Measurements from ENCODE around the gene INPP5E. TPM values are rescaled to one million over a fixed set of nuclear protein-coding genes. Genes with fewer than 3 reads are reported as not detected.

The INPP5E gene
- total and polyA plus RNA-seq, 2 experiments from 2014 or later: 5.3 to 7.1 TPM

GRCh38 chr9:136482046-136482792, 42.6 kb upstream of the INPP5E start:
- no peak overlapping the region for H2AFZ ChIP-seq
- peaks cover 50% of the 10 kb centered on the region for H4K20me1 ChIP-seq (ENCODE audit: insufficient read depth, poor library complexity, severe bottlenecking)
- H3K27me3 ChIP-seq: no peaks in the 10 kb centered on the region
- H3K9me3 ChIP-seq (ENCODE audit: low read depth): no peaks in the 10 kb centered on the region
- peak; percentile 61 for DNase-seq (ENCODE audit: low spot score)
- TF ChIP-seq, protein P1, sequence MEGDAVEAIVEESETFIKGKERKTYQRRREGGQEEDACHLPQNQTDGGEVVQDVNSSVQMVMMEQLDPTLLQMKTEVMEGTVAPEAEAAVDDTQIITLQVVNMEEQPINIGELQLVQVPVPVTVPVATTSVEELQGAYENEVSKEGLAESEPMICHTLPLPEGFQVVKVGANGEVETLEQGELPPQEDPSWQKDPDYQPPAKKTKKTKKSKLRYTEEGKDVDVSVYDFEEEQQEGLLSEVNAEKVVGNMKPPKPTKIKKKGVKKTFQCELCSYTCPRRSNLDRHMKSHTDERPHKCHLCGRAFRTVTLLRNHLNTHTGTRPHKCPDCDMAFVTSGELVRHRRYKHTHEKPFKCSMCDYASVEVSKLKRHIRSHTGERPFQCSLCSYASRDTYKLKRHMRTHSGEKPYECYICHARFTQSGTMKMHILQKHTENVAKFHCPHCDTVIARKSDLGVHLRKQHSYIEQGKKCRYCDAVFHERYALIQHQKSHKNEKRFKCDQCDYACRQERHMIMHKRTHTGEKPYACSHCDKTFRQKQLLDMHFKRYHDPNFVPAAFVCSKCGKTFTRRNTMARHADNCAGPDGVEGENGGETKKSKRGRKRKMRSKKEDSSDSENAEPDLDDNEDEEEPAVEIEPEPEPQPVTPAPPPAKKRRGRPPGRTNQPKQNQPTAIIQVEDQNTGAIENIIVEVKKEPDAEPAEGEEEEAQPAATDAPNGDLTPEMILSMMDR (IDR thresholded peaks at IDR 0.05; ENCODE audit: poor library complexity): no peak
- TF ChIP-seq EZH2 (IDR thresholded peaks at IDR 0.05; ENCODE audit: borderline replicate concordance) (no peak), EZH2phosphoT487 (IDR thresholded peaks at IDR 0.05; ENCODE audit: low read depth, severe bottlenecking, unreplicated experiment) (no peak)
- H3K79me2 ChIP-seq: peaks cover 55% of the 10 kb centered on the region
- H3K27ac ChIP-seq: peak overlapping the region; percentile 99
- H3K4me2 ChIP-seq: peak overlapping the region; percentile 91
- no peaks in the 10 kb centered on the region for H3K36me3 ChIP-seq (replicated peaks; ENCODE audit: insufficient read depth, low read depth)
- no peaks in the 10 kb centered on the region for H3K9me2 ChIP-seq (replicated peaks; ENCODE audit: insufficient read depth)
- H3K4me3 ChIP-seq: peak overlapping the region; percentile 81
- peaks cover 6% of the 10 kb centered on the region for H3K4me1 ChIP-seq (ENCODE audit: insufficient read depth)
- WGBS (ENCODE audit: low lambda C conversion rate, missing lambda C conversion rate): under 1% methylated on average over 37 of the region's 39 CpGs

DNA sequence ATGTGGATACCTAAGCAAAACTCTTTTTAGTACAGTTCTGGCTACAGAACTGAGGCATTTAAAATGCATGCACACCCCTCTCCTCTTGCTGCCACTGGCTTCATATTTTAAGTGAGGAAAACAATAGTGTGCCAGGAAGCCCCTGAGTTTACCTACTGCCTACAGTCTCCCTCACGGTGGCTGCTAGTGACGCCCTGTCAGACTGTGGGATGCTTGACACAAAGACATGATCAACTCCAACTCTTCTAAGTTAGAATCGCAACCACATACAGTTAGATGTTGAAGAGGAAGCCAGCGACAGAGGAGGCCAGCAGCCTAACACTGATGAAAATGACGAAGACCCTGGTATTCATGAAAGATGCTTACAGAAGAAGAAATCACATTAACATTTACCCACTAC, 41.9 kb upstream of the INPP5E start:
- Histone ChIP-seq H3K9me2 (replicated peaks; ENCODE audit: insufficient read depth) (no peaks in the 10 kb centered on the region), H3K4me3 (peak overlapping the region; percentile 81), H3K27ac (peak overlapping the region; percentile 99)

DNA sequence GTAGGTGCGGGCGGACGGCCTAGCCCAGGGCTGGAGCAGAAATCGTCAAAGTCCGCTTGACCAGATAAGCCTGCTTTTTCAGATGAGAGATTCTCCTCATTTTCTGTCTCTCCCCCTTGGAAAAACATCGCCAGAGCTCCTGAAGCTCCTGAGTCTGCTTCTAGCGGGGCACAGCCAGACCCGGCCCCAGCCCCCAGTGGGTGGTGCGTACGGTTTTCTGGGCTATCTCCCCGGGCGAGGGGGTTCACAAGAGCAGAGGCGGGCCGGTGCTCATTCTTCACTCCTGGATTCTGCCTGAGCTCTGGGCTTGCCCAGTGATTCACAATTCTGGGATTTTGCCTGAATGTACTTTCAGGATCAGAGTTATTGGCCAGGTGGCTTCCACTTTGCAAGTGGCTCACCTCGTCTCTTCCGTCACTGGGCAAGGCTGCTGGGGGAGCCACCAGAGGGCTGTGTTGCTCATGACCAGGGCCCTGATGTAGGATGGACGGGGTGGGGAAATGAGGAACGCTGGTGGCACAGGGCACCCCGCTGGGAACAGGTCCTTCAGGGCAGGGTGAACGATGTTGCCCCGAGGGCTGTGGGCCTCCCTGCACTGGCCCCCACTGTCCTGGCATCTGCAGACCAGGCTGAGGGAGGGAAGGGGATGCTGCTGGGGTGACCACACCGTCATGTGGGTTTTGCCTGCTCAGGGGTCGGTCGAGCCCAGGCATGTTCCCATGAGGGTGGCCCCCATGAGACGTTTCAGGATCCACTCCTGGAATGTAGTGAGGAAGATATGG, 36.9 kb upstream of the INPP5E start:
- Histone ChIP-seq H3K4me1 (ENCODE audit: insufficient read depth) (peaks cover 4% of the 10 kb centered on the region), H3K79me2 (peaks cover 99% of the 10 kb centered on the region), H3K9me2 (replicated peaks; ENCODE audit: insufficient read depth) (no peaks in the 10 kb centered on the region), H4K20me1 (ENCODE audit: insufficient read depth, poor library complexity, severe bottlenecking) (peaks cover 71% of the 10 kb centered on the region), H3K36me3 (replicated peaks; ENCODE audit: insufficient read depth, low read depth) (no peaks in the 10 kb centered on the region), H3K27ac (no peak overlapping the region), H2AFZ (no peak overlapping the region), H3K27me3 (no peaks in the 10 kb centered on the region), H3K4me3 (no peak overlapping the region), H3K4me2 (no peak overlapping the region), H3K9me3 (ENCODE audit: low read depth) (no peaks in the 10 kb centered on the region)
- DNase-seq (ENCODE audit: low spot score): no peak
- WGBS (ENCODE audit: low lambda C conversion rate, missing lambda C conversion rate): 96% methylated on average over 25 of the region's 25 CpGs
- TF ChIP-seq, protein P1 (IDR thresholded peaks at IDR 0.05; ENCODE audit: poor library complexity): no peak
- TF ChIP-seq EZH2 (IDR thresholded peaks at IDR 0.05; ENCODE audit: borderline replicate concordance) (no peak), EZH2phosphoT487 (IDR thresholded peaks at IDR 0.05; ENCODE audit: low read depth, severe bottlenecking, unreplicated experiment) (no peak)

More for the DNA sequence above, 41.9 kb upstream of the INPP5E start:
- TF ChIP-seq EZH2 (IDR thresholded peaks at IDR 0.05; ENCODE audit: borderline replicate concordance) (no peak), EZH2phosphoT487 (IDR thresholded peaks at IDR 0.05; ENCODE audit: low read depth, severe bottlenecking, unreplicated experiment) (no peak)
- TF ChIP-seq, protein P1 (IDR thresholded peaks at IDR 0.05; ENCODE audit: poor library complexity): no peak
- H2AFZ ChIP-seq: no peak overlapping the region
- H3K4me2 ChIP-seq: peak overlapping the region; percentile 91
- H3K79me2 ChIP-seq: peaks cover 62% of the 10 kb centered on the region
- WGBS (ENCODE audit: low lambda C conversion rate, missing lambda C conversion rate): 48% methylated on average over 5 of the region's 5 CpGs
- H4K20me1 ChIP-seq (ENCODE audit: insufficient read depth, poor library complexity, severe bottlenecking): peaks cover 50% of the 10 kb centered on the region
- no peaks in the 10 kb centered on the region for H3K9me3 ChIP-seq (ENCODE audit: low read depth)
- peaks cover 6% of the 10 kb centered on the region for H3K4me1 ChIP-seq (ENCODE audit: insufficient read depth)
- H3K27me3 ChIP-seq: no peaks in the 10 kb centered on the region
- no peak for DNase-seq (ENCODE audit: low spot score)
- no peaks in the 10 kb centered on the region for H3K36me3 ChIP-seq (replicated peaks; ENCODE audit: insufficient read depth, low read depth)
